Loucy (cell line): Measurements from ENCODE around the gene HOXC12.

ENCODE experiments used
- H2AFZ ChIP-seq: fragments of 200-600 bp; sonication (generic); 2 replicates; pipeline ENCODE4 v1.6.0; 2016; ENCODE audit warnings: antibody characterized with exemption, mild to moderate bottlenecking, low read length, moderate library complexity
- H3F3A ChIP-seq: fragments of 200-600 bp; 2 replicates; pipeline ENCODE4 v1.6.0; 2016; ENCODE audit warnings: antibody characterized with exemption, low read depth, mild to moderate bottlenecking
- H3K27me3 ChIP-seq: fragments of 200-600 bp; sonication (generic); 2 replicates; pipeline ENCODE4 v1.6.1; 2014; ENCODE audit warnings: low read length, mild to moderate bottlenecking; ENCODE audit not compliant: insufficient read depth, poor library complexity, severe bottlenecking
- H3K36me3 ChIP-seq: fragments of 200-600 bp; sonication (generic); 2 replicates; pipeline ENCODE4 v1.6.1; 2016; ENCODE audit warnings: low read length; ENCODE audit not compliant: insufficient read depth
- H3K4me1 ChIP-seq: fragments of 200-600 bp; sonication (generic); 2 replicates; pipeline ENCODE4 v1.5.1; 2014; ENCODE audit warnings: low read length, mild to moderate bottlenecking; ENCODE audit not compliant: insufficient read depth, poor library complexity, severe bottlenecking
- H3K4me2 ChIP-seq: fragments of 200-600 bp; sonication (generic); 2 replicates; pipeline ENCODE4 v1.6.0; 2014; ENCODE audit warnings: antibody characterized with exemption, low read length, low read depth, mild to moderate bottlenecking; ENCODE audit not compliant: poor library complexity, severe bottlenecking
- H3K4me3 ChIP-seq: fragments of 200-600 bp; sonication (generic); 2 replicates; pipeline ENCODE4 v1.5.1; 2014; ENCODE audit warnings: low read length, mild to moderate bottlenecking, mixed read lengths; ENCODE audit not compliant: poor library complexity, severe bottlenecking
- H3K79me2 ChIP-seq: fragments of 200-600 bp; sonication (generic); 2 replicates; pipeline ENCODE4 v1.6.1; 2014; ENCODE audit warnings: low read length; ENCODE audit not compliant: insufficient read depth
- H3K9ac ChIP-seq: fragments of 200-600 bp; sonication (generic); 2 replicates; pipeline ENCODE4 v1.6.0; 2014; ENCODE audit warnings: mild to moderate bottlenecking, low read depth, low read length, moderate library complexity; ENCODE audit not compliant: poor library complexity, severe bottlenecking
- H3K9me2 ChIP-seq: fragments of 200-600 bp; sonication (generic); replicated peaks from 2 replicates; pipeline ENCODE4 v1.6.1; 2016; ENCODE audit warnings: low read depth, low read length, mixed read lengths
- H3K9me3 ChIP-seq: fragments of 200-600 bp; sonication (generic); 2 replicates; pipeline ENCODE4 v1.6.1; 2014; ENCODE audit warnings: mild to moderate bottlenecking, antibody characterized with exemption, low read length, low read depth; ENCODE audit not compliant: insufficient read depth
- H4K20me1 ChIP-seq: fragments of 200-600 bp; sonication (generic); 2 replicates; pipeline ENCODE4 v1.6.0; 2014; ENCODE audit warnings: antibody characterized with exemption, low read length, mild to moderate bottlenecking; ENCODE audit not compliant: insufficient read depth, poor library complexity, severe bottlenecking
- CTCF ChIP-seq: fragments of 200-600 bp; sonication (generic); conservative IDR thresholded peaks from 2 replicates; pipeline ENCODE4 v1.5.1; 2014; ENCODE audit warnings: mild to moderate bottlenecking, antibody characterized with exemption, low read length
- EZH2phosphoT487 ChIP-seq: fragments of 200-600 bp; IDR thresholded peaks from 2 replicates; pipeline ENCODE4 v1.6.1; 2018; ENCODE audit warnings: antibody characterized with exemption, mild to moderate bottlenecking, moderate library complexity, borderline replicate concordance

HOXC12 gene

GRCh38 chr12:53932915-53933314 lies 21.8 kb upstream of the HOXC12 start:
- no peaks in the 10 kb centered on the region for H3K79me2 ChIP-seq
- H3K9me3 ChIP-seq: no peaks in the 10 kb centered on the region
- no peak overlapping the region for H3K9ac ChIP-seq
- no peaks in the 10 kb centered on the region for H3K36me3 ChIP-seq
- H2AFZ ChIP-seq: no peak overlapping the region
- no peaks in the 10 kb centered on the region for H4K20me1 ChIP-seq
- H3F3A ChIP-seq: no peaks in the 10 kb centered on the region
- peaks cover 8% of the 10 kb centered on the region for H3K27me3 ChIP-seq
- TF ChIP-seq CTCF (no peak), EZH2phosphoT487 (no peak)
- H3K4me1 ChIP-seq: no peaks in the 10 kb centered on the region
- no peak overlapping the region for H3K4me2 ChIP-seq
- no peak overlapping the region for H3K4me3 ChIP-seq
- H3K9me2 ChIP-seq: no peaks in the 10 kb centered on the region

GRCh38 chr12:53935383-53936341 lies 19.0 kb upstream of the HOXC12 start:
- H3K4me3 ChIP-seq: no peak overlapping the region
- no peaks in the 10 kb centered on the region for H3K79me2 ChIP-seq
- TF ChIP-seq CTCF: no peak
- no peak for TF ChIP-seq EZH2phosphoT487
- no peak overlapping the region for H3K4me2 ChIP-seq
- peaks cover 3% of the 10 kb centered on the region for H3K27me3 ChIP-seq
- H3K36me3 ChIP-seq: no peaks in the 10 kb centered on the region
- no peaks in the 10 kb centered on the region for H4K20me1 ChIP-seq
- no peak overlapping the region for H2AFZ ChIP-seq
- H3K9me2 ChIP-seq: no peaks in the 10 kb centered on the region
- no peak overlapping the region for H3K9ac ChIP-seq
- no peaks in the 10 kb centered on the region for H3F3A ChIP-seq
- H3K4me1 ChIP-seq: no peaks in the 10 kb centered on the region
- no peaks in the 10 kb centered on the region for H3K9me3 ChIP-seq

- Histone ChIP-seq H3K4me1 (peaks cover 10% of the 10 kb centered on the region), H3K9ac (no peak overlapping the region), H3K36me3 (no peaks in the 10 kb centered on the region), H3K27me3 (no peaks in the 10 kb centered on the region), H2AFZ (no peak overlapping the region), H3K9me2 (no peaks in the 10 kb centered on the region), H3K79me2 (no peaks in the 10 kb centered on the region), H3K4me2 (no peak overlapping the region), H4K20me1 (no peaks in the 10 kb centered on the region), H3F3A (no peaks in the 10 kb centered on the region), H3K4me3 (no peak overlapping the region), H3K9me3 (no peaks in the 10 kb centered on the region)
- TF ChIP-seq EZH2phosphoT487: no peak
- no peak for TF ChIP-seq CTCF
These were observed 17.6 kb upstream of the HOXC12 start for GRCh38 chr12:53937099-53937498.
